Amygdala (tissue), 56 donors: Measurements from ENCODE around the gene CTNND1.
A peak's percentile ranks its signal among the peaks of the same experiment; 100 is the strongest.

Source experiments
- DNase-seq, 56 donors: peaks; one replicate each; lab custom pipeline; 2025; lab: John Stamatoyannopoulos, UW

CTNND1 gene

GRCh38 chr11:57758174-57758573, 3.4 kb upstream of the CTNND1 start:
- DNase-seq: no peak

GRCh38 chr11:57762235-57762861, 746 bp downstream of the CTNND1 start:
- DNase-seq: peak in 3 of 56 donors; percentile 5 to 15 (median 7)

- DNase-seq: peak in 2 of 56 donors; percentile 9
These were observed 2.0 kb downstream of the CTNND1 start for GRCh38 chr11:57763568-57763967.

- DNase-seq: no peak
These were observed 2.4 kb downstream of the CTNND1 start for GRCh38 chr11:57764021-57764420.

GRCh38 chr11:57764566-57764965, 3.0 kb downstream of the CTNND1 start:
- no peak for DNase-seq

GRCh38 chr11:57764972-57765371, 3.4 kb downstream of the CTNND1 start:
- no peak for DNase-seq

- DNase-seq: no peak
These were observed 9.2 kb downstream of the CTNND1 start for GRCh38 chr11:57770793-57771192.

GRCh38 chr11:57771365-57771764, 9.8 kb downstream of the CTNND1 start:
- DNase-seq: no peak

- no peak for DNase-seq
These were observed 11.0 kb downstream of the CTNND1 start for GRCh38 chr11:57772562-57772961.

- no peak for DNase-seq
These were observed 11.5 kb downstream of the CTNND1 start for GRCh38 chr11:57773026-57773598.

- DNase-seq: peak in 1 of 56 donors; percentile 4
These were observed 13.9 kb downstream of the CTNND1 start for GRCh38 chr11:57775491-57775890.

GRCh38 chr11:57776031-57776521, 14.5 kb downstream of the CTNND1 start:
- DNase-seq: no peak

GRCh38 chr11:57776577-57777210, 15.1 kb downstream of the CTNND1 start:
- DNase-seq: no peak

- DNase-seq: no peak
These were observed 16.3 kb downstream of the CTNND1 start for GRCh38 chr11:57777969-57778317.

- peak in 54 of 56 donors; percentile 22 to 87 (median 62) for DNase-seq
These were observed 16.9 kb downstream of the CTNND1 start for GRCh38 chr11:57778318-57779037.

GRCh38 chr11:57779276-57779675, 17.7 kb downstream of the CTNND1 start:
- DNase-seq: peak in 31 of 56 donors; percentile 6 to 70 (median 28)

GRCh38 chr11:57781529-57781943, 19.9 kb downstream of the CTNND1 start:
- DNase-seq: no peak

- no peak for DNase-seq
These were observed 23.5 kb downstream of the CTNND1 start for GRCh38 chr11:57785072-57785471.

GRCh38 chr11:57786436-57786835, 24.8 kb downstream of the CTNND1 start:
- DNase-seq: no peak

- DNase-seq: no peak
These were observed 25.5 kb downstream of the CTNND1 start for GRCh38 chr11:57787006-57787604.
